ENCODE measurements around the gene TRAPPC2L.

TRAPPC2L gene

DNA sequence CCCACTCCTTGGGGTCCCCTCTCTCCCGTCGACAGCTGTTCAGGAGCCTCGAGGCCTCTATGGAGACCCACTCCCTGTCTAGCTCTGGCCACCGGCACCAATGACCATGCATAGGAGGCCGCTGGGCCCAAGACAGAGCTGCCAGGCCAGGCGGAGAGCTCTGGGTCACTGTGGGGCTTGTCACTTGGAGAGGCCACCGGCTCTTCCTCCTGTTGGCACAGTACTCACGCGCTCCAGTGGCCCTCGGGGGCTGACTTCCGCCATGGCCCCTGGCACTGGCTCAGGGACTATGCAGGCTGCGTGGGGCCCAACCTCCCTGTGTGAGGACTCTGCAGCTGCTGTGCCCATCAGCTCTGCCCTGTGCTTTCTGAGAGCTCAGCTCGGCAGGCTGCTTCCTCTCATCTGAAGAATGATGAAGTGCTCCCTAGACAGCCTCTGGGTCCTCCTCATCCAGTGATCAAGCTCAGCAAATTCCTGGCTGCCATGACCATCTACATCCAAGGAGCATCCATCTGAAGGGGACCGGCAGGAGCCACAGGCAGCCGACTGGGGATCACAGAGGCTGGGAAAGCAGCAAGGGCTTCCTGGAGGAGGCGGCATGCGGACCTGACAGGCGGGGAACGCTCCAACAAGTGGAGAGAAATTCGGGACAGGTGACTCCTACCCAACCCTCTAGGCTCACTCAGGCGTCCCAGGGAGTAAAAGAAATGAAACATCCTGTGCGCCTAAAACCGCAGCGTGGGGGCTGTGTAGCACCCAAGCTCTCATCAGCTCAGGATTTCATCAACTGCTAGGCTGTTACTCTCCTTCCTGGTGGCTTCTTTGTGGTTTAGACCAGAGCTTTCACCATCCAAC, 17.0 kb upstream of the TRAPPC2L start:
- DNase-seq = no peak

- no peak for DNase-seq
Observed at GRCh38 chr16:88840600-88841215, 16.2 kb upstream of the TRAPPC2L start.

DNA sequence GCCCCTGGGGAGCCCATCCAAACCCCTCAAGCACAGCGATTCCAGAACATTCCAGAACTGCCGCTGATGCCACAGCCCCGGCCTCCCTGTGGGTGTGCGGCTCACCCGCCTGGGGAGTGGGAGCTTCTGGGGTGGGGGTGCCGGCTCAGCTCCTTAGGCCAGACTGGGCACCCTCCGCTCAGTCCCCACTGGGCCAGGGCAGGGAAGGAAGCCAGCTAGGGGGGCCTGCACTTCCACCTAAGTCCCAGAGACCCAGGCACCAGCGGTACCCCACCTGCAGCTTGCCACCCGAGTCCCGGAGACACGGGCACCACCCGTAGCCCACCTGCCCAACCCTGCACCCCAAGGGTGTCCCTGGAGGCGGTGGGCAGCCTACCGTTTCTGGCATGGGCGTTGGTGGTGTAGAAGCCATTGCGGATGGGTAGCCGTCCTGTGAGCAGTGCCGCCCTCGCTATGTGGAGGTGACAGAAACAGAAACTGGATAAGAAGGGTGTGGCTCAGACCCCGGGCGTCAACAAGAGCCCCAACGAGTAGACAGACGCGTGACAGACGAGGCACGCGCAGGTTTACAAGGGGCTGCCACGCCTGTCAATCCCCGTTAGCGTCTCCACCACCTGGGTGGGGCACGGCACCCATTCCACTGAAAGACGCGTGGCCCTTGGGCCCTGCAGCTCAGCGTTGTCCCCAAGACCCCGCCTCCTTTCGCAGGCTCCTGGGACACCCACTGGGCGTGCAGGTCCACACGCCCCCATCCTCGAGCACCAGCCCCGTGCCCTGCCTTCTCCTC, 15.2 kb upstream of the TRAPPC2L start:
- no peak for DNase-seq

GRCh38 chr16:88842308-88842756, 14.6 kb upstream of the TRAPPC2L start:
- no peak for DNase-seq

GRCh38 chr16:88842806-88843205, 14.1 kb upstream of the TRAPPC2L start:
- no peak for DNase-seq

GRCh38 chr16:88843256-88843655, 13.7 kb upstream of the TRAPPC2L start:
- no peak for DNase-seq

DNA sequence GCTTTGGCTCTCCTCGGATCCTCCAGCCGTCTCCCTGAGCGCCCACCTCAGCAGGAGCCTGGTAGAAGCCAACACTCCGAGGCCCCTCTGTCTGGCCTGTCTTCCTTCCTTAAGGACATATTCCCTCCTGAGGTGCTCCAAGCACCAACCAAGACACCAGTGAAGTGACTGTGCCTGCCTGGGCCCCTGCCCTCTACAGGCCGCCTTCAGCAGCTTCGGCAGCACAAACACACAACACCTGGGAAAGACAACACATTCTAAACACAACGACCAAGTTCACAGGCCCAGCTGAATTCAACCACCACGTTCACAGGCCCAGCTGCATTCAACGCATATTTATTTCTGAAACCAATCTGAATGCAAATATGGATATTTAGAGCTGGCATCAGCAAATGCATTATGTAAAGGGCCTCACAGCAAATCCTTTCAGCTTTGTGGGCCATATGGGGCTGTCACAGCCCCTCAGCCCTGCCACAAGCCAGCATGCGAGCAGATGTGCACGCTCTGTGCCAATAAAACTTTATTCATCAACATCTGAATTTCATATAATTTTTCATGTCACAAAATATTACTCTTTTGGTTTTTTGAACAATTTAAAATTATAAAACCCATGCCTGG, 12.4 kb upstream of the TRAPPC2L start:
- DNase-seq = no peak

DNA sequence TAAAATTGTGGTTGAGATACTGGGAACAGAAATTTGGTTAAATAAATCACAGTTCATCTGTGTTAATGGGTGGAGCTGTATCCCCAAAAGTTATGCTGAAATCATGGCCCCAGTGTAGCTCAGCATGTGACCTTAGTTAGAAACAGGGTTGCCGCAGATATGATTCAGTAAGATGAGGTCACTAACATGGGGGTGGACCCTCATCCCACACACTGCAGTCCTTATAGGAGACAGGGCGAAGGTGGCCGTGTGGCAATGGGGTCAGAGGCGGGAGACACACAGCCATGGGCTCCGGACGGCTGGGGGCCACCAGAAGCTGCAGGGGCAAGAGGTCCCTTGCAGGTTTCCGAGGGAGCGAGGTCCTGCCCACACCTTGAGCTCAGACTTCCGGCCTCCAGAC, 10.8 kb upstream of the TRAPPC2L start:
- no peak for DNase-seq

DNA sequence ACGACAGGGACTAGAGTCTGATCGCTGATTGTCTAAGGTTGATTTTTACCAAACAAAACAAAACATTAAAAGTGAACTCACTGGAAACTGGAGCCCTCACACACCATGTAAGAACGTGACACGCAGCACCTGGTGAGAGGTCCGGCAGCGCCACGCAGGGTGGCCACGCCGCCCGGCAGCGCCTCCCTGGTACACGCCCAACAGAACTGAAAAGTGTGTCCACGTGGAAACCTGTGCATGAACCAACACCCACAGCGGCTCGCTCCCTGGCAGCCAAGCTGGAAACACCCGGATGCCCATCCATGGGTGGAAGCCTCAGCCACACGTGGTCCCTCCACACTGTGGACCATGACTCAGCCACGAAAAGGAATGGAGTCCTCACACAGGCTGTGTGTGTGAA, 9.3 kb upstream of the TRAPPC2L start:
- DNase-seq = no peak

DNA sequence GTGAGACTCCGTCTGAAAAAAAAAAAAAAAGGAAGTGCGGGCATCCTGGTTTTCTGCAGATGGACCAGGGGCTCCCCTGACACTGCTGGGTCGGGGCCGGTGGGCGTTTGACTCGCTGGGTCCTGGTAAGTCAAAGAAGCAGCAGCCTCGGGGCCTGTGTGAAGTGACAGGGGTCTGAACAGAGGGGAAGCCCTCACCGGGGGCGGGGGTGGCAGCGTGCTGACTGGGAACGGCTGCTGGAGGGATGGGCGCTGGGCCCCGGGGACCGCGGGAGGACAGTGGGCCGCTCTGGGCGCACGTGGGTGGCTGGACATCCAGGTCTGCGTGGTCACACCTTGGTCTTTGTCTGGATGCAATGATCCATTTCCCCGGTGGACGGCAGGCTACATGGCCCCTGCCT, 8.4 kb upstream of the TRAPPC2L start:
- DNase-seq = no peak

DNA sequence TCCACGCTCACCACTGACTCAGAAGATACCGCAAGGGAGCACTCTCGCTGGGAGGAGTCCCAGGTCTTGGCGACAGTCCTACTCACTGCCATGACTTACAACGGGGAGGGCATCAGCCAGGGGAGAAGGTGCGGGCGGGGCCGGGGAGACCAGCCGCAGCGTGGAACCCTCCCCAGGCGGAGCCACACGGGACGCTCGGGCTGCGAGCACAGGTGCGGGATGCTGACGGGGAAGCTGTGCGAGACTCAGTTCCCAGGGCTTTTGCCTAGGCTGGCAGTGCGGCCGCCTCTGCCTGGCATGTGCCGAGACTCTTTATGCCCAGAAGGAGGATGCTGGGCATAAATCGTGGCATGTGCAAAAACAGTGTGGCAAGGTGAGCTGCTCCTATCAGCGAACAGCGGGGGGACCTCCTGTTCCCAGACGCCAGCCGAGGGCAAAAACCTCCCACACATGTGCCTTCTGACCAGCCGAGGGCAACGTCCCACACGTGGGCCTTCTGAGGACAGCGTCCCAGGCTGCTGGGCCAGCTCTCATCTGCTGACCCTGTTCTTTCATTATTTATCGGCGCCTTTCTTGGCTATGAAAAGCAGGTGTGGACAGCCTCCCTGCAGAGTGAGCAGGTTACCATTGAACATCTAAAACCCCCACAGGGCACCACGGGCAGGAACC, 6.3 kb upstream of the TRAPPC2L start:
- DNase-seq = no peak

GRCh38 chr16:88851616-88852015, 5.3 kb upstream of the TRAPPC2L start:
- DNase-seq = no peak

GRCh38 chr16:88853325-88853941, 3.5 kb upstream of the TRAPPC2L start:
- no peak for DNase-seq

GRCh38 chr16:88854306-88855111, 2.4 kb upstream of the TRAPPC2L start:
- DNase-seq = no peak

DNA sequence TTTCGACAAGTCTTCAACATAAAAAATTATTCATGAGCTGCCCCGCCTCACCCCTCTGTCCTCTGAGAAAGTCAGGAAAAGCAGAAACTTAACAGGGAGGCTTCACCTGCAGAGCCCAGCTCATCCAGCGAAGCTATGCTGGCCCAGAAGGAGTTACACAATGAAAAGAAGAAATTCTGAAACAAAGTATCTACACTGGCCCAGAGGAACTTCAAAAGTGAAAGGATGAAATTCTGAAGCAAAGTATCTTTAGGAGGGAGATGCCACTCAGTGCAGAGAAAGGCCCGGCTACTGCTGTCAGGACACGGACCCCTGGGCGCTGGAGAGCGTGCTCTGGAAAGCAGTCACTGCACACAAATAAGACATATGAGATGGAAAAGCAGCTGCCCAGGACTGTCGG, 1.8 kb upstream of the TRAPPC2L start:
- DNase-seq = no peak

GRCh38 chr16:88855736-88856121, 1.2 kb upstream of the TRAPPC2L start:
- DNase-seq = no peak

- DNase-seq = no peak
Observed at GRCh38 chr16:88856122-88856827, 652 bp upstream of the TRAPPC2L start.

DNA sequence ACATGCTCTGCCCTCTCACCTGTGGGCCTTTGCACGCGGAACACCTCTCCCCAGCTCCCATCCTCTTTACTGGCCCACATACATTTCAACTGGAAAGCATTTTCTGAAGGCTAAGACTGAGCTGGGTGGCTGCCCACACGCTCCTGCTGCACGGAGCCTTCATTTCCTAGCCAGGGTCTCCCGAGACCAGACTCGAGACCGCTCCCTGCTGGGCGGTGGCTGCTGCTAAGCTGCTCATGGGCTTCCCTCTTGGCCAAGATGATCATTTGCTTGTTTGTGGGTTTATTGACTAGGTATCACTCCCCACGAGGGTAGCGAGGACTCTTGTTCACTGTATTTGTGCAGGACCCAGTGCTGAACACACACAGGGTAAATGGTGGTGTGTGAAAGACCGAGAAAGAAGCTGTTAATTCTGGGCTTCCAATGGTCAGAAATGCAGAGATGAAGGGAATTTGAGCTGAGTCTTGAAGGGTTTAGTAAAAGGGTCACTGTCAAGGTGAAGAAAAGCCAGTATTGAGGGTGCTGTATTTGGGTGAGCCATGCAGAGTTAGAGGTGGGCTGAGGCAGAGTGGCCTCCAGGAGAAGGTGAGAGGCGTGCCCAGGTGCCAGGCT, 907 bp downstream of the TRAPPC2L start:
- DNase-seq = no peak

DNA sequence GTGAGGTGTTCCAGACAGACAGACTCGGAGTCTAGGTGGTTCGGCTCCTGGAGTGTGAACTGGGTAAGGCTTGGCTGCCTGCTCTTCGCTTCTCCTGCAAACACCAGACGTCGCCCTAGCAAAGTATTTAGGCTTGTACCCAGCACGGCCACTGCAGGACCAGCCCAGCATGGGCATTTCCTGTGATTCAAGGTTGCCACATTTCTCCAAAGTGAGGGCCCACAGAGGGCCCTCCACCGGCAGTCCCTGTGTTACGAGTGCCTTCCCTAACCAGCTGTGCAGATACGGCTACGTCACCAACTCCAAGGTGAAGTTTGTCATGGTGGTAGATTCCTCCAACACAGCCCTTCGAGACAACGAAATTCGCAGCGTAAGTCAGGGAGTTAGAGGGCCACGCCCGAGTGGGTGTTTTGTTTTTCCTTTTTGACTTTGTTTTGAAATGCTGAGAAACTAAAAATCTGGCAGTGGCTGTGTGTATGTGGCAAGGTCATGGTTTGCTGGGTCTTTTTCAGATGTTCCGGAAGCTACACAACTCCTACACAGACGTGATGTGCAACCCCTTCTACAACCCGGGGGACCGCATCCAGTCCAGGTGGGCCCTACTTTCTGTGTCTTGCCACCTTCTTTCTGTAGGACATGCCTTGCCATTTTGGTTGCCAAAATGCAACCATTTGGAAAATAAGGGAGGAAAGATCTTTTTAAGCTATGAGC, 2.6 kb downstream of the TRAPPC2L start:
- DNase-seq = no peak

DNA sequence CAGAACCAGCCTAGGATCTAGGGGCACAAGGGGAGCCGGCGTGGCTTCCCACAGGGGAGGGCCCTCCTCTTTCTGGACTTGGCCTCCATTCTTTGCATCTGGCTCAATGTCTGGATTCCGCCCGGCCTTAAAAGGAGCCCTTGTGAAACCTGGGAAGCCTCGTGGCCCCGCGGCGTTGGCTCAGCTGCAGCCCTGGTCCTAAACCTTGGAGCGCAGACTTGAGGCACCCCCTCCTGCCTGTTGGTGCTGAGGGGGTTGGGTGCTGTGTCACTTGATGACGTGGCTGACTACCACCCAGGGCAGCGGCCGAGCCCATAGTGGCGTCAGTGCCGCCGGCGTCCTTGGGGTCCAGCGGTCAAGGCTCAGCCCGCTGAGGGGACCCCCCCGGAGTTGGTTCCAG, 4.4 kb downstream of the TRAPPC2L start:
- DNase-seq = no peak

Measured in NCI-H510A (cell line).